IMR-90 (cell line): ENCODE results near the gene AGTPBP1. TPM values are rescaled to one million over a fixed set of nuclear protein-coding genes. Genes with fewer than 3 reads are reported as not detected.

ENCODE experiments used
- ATAC-seq: fragments of 200-7000 bp; cut with Tn5 transposase; 2 replicates; pipeline ENCODE4 v1.9.1; 2020; ENCODE audit warnings: low read depth, mild to moderate bottlenecking, moderate library complexity
- BruUV-seq: library from RNA; stranded (reverse); fragments of 400-500 nt; replicated peaks from 2 replicates; lab custom pipeline; 2021; lab: Mats Ljungman, UMichigan
- CTCF ChIA-PET: fragments of 300-600 bp; formaldehyde crosslinking; extraction: SDS; loops from one replicate; lab custom pipeline; 2021; ENCODE audit warnings: antibody characterized with exemption; lab: Yijun Ruan, JAX
- POLR2A ChIA-PET: fragments of 300-600 bp; sonication (Branson Sonifier 250); formaldehyde crosslinking; loops from one replicate; lab custom pipeline; 2022; ENCODE audit warnings: antibody characterized with exemption; ENCODE audit not compliant: unreplicated experiment; lab: Charles Lee
- DNase-seq: peaks from one replicate; pipeline ENCODE4 v3.0.0; 2013
- H2AFZ ChIP-seq: replicated peaks from 2 replicates; pipeline ENCODE3; 2013; ENCODE audit warnings: low read length, mild to moderate bottlenecking; ENCODE audit not compliant: poor library complexity
- H2AK5ac ChIP-seq: 2 replicates; pipeline ENCODE4 v1.6.1; 2013; ENCODE audit warnings: low read depth, low read length, inconsistent platforms
- H2AK9ac ChIP-seq: replicated peaks from 2 replicates; pipeline ENCODE3; 2013; ENCODE audit warnings: mild to moderate bottlenecking, low read depth, low read length, moderate library complexity; ENCODE audit not compliant: poor library complexity
- H2BK120ac ChIP-seq: 2 replicates; pipeline ENCODE4 v1.6.1; 2013; ENCODE audit warnings: low read depth, low read length, inconsistent platforms
- H2BK15ac ChIP-seq: 3 replicates; pipeline ENCODE4 v1.6.1; 2013; ENCODE audit warnings: low read depth, low read length, inconsistent platforms
- H2BK20ac ChIP-seq: 2 replicates; pipeline ENCODE4 v1.6.1; 2013; ENCODE audit warnings: low read depth, mild to moderate bottlenecking, inconsistent platforms, low read length, moderate library complexity
- H2BK5ac ChIP-seq: 2 replicates; pipeline ENCODE4 v1.6.1; 2013; ENCODE audit warnings: mild to moderate bottlenecking, low read depth, low read length, inconsistent platforms; ENCODE audit not compliant: poor library complexity, severe bottlenecking
- H3K14ac ChIP-seq: replicated peaks from 2 replicates; pipeline ENCODE4 v1.6.1; 2013; ENCODE audit warnings: low read depth, low read length, inconsistent platforms
- H3K18ac ChIP-seq: 2 replicates; pipeline ENCODE4 v1.6.1; 2013; ENCODE audit warnings: low read depth, low read length, control low read depth
- H3K23ac ChIP-seq: 2 replicates; pipeline ENCODE4 v1.6.1; 2013; ENCODE audit warnings: low read depth, low read length, inconsistent platforms
- H3K27ac ChIP-seq: 2 replicates; pipeline ENCODE4 v1.5.1; 2013; ENCODE audit warnings: mild to moderate bottlenecking, control low read depth, low read length; ENCODE audit not compliant: insufficient read depth
- H3K27me3 ChIP-seq: 2 replicates; pipeline ENCODE4 v1.6.1; 2013; ENCODE audit warnings: low read length; ENCODE audit not compliant: control insufficient read depth, insufficient read depth
- H3K36me3 ChIP-seq: 2 replicates; pipeline ENCODE4 v1.6.1; 2013; ENCODE audit warnings: low read length, mixed read lengths; ENCODE audit not compliant: control insufficient read depth, insufficient read depth
- H3K4ac ChIP-seq: 2 replicates; pipeline ENCODE4 v1.6.1; 2013; ENCODE audit warnings: low read depth, low read length, inconsistent platforms
- H3K4me1 ChIP-seq: 2 replicates; pipeline ENCODE4 v1.6.1; 2013; ENCODE audit warnings: low read length, mixed read lengths; ENCODE audit not compliant: control insufficient read depth, insufficient read depth
- H3K4me2 ChIP-seq: 2 replicates; pipeline ENCODE4 v1.6.1; 2013; ENCODE audit warnings: low read depth, mild to moderate bottlenecking, control low read depth, low read length, moderate library complexity
- H3K4me3 ChIP-seq: 2 replicates; pipeline ENCODE4 v1.5.1; 2013; ENCODE audit warnings: low read depth, mild to moderate bottlenecking, control low read depth, low read length, moderate library complexity; ENCODE audit not compliant: insufficient read depth
- H3K56ac ChIP-seq: 2 replicates; pipeline ENCODE4 v1.6.1; 2013; ENCODE audit warnings: low read length, inconsistent platforms; ENCODE audit not compliant: insufficient read depth; ENCODE audit errors: extremely low read depth
- H3K79me1 ChIP-seq, 2 experiments: 2 replicates each; pipeline ENCODE4 v1.6.1; 2013; ENCODE audit warnings: low read length in 2 of 2, inconsistent platforms in 1 of 2, low read depth in 1 of 2
- H3K9ac ChIP-seq: 2 replicates; pipeline ENCODE4 v1.6.1; 2013; ENCODE audit warnings: low read depth, low read length, control low read depth
- H3K9me1 ChIP-seq: 2 replicates; pipeline ENCODE4 v1.6.1; 2013; ENCODE audit warnings: low read length, inconsistent platforms; ENCODE audit not compliant: insufficient read depth
- H3K9me3 ChIP-seq: 2 replicates; pipeline ENCODE4 v1.6.1; 2013; ENCODE audit warnings: low read length; ENCODE audit not compliant: control insufficient read depth, insufficient read depth
- H4K20me1 ChIP-seq: 2 replicates; pipeline ENCODE4 v1.6.1; 2013; ENCODE audit warnings: low read length, inconsistent platforms; ENCODE audit not compliant: insufficient read depth
- H4K5ac ChIP-seq: 2 replicates; pipeline ENCODE4 v1.6.1; 2013; ENCODE audit warnings: mild to moderate bottlenecking, low read depth, low read length, control low read depth
- H4K8ac ChIP-seq, 2 experiments: 2 replicates each; pipeline ENCODE4 v1.6.1; 2013; ENCODE audit warnings: low read depth in 2 of 2, low read length in 2 of 2, control low read depth in 1 of 2, inconsistent platforms in 1 of 2
- H4K91ac ChIP-seq: 2 replicates; pipeline ENCODE4 v1.6.1; 2013; ENCODE audit warnings: low read depth, low read length, inconsistent platforms; ENCODE audit not compliant: insufficient read depth
- CHD1 ChIP-seq: IDR thresholded peaks from 2 replicates; pipeline ENCODE4 v1.6.1; 2012; ENCODE audit warnings: low read depth, low read length, improper control_type of control experiment
- WGBS, 2 experiments: methylation state at CpG; one replicate each; pipeline versions ENCODE4 v1.1.5 to v1.1.7; 2013; ENCODE audit warnings: missing lambda C conversion rate in 2 of 2; ENCODE audit not compliant: insufficient read length in 1 of 2; ENCODE audit errors: extremely low coverage in 2 of 2; 5-methylcytosine and 5-hydroxymethylcytosine counted together
- dilution Hi-C: fragments of 300-500 bp; cut with HindIII; formaldehyde crosslinking; loops from one replicate; pipeline ENCODE4 v1.14.3; 2018; ENCODE audit warnings: low sequenced_read_pairs; ENCODE audit not compliant: unreplicated experiment
- in situ Hi-C: fragments of 300-500 bp; cut with MboI; formaldehyde crosslinking; loops from 3 replicates; pipeline ENCODE4 v1.14.3; 2019; ENCODE audit warnings: low sequenced_read_pairs, inconsistent platforms, mixed read lengths
- intact Hi-C: fragments of 100-400 bp; cut with micrococcal nuclease; formaldehyde crosslinking; loops from 2 replicates; pipeline ENCODE4 v1.10.0; 2022
- polyA plus RNA-seq, 3 experiments: library from polyadenylated mRNA; depleted of rRNA; stranded (reverse); fragments of >200 nt; gene quantifications; 2 replicates each; pipeline ENCODE4 v1.2.3, GENCODE V29; 2012; ENCODE audit warnings: low replicate concordance in 1 of 3
- total RNA-seq: library from RNA; depleted of rRNA; stranded (reverse); fragments of >200 nt; gene quantifications from 2 replicates; pipeline ENCODE4 v1.2.3, GENCODE V29; 2012

AGTPBP1 gene
- total and polyA plus RNA-seq, 2 of the 4 experiments (the other 2 are of a cell fraction) = 3.3 to 9.0 TPM

GRCh38 chr9:85569988-85570387, 171.8 kb downstream of the AGTPBP1 start:
- H2BK5ac ChIP-seq = no peak overlapping the region
- BruUV-seq = no TSS peak
- H3K4ac ChIP-seq = no peak overlapping the region
- no CpG with 5 or more reads among the region's 2 CpGs for whole genome bisulfite sequencing, 2 experiments
- no peaks in the 10 kb centered on the region for H3K9me1 ChIP-seq
- no peaks in the 10 kb centered on the region for H3K36me3 ChIP-seq
- H3K4me3 ChIP-seq = no peak overlapping the region
- TF ChIP-seq CHD1 = no peak
- DNase-seq = peak; percentile 63
- H3K14ac ChIP-seq = no peak overlapping the region
- H3K56ac ChIP-seq = no peak overlapping the region
- H4K5ac ChIP-seq = no peak overlapping the region
- no peak overlapping the region for H2BK120ac ChIP-seq
- H4K8ac ChIP-seq = no peak overlapping the region
- CTCF ChIA-PET = no interaction called here
- no peak overlapping the region for H2AK5ac ChIP-seq
- peaks cover 3% of the 10 kb centered on the region for H3K4me1 ChIP-seq
- H4K20me1 ChIP-seq = no peaks in the 10 kb centered on the region
- peak; percentile 44; the same call in 1 of the 2 replicates for ATAC-seq
- no peak overlapping the region for H3K27ac ChIP-seq
- no peak overlapping the region for H3K18ac ChIP-seq
- no peak overlapping the region for H3K9ac ChIP-seq
- H3K27me3 ChIP-seq = no peaks in the 10 kb centered on the region
- dilution Hi-C loops (no loop called here), in situ Hi-C loops (no loop called here), intact Hi-C loops (no loop called here)
- no peak overlapping the region for H3K4me2 ChIP-seq
- H2AK9ac ChIP-seq = no peak overlapping the region
- no peak overlapping the region for H2AFZ ChIP-seq
- H3K23ac ChIP-seq = no peak overlapping the region
- no peaks in the 10 kb centered on the region for H3K79me1 ChIP-seq
- no peaks in the 10 kb centered on the region for H3K9me3 ChIP-seq
- no peak overlapping the region for H2BK20ac ChIP-seq
- no peak overlapping the region for H4K91ac ChIP-seq
- POLR2A ChIA-PET = no interaction called here
- H2BK15ac ChIP-seq = no peak overlapping the region
